Activated CD4-positive, alpha-beta T cell treated with anti-CD3 and anti-CD28 coated beads, Interleukin-2, amount 10 ng/mL, durations not matched to agents 7 days and 5 days (primary cell): Measurements from ENCODE around the gene DCTPP1. TPM values are rescaled to one million over a fixed set of nuclear protein-coding genes. Genes with fewer than 3 reads are reported as not detected.

ENCODE experiments used
- CTCF ChIA-PET: fragments of 350-600 bp; sonication (Branson Sonifier 250); formaldehyde crosslinking; loops from one replicate; lab custom pipeline; 2021; ENCODE audit warnings: antibody characterized with exemption; lab: Charles Lee
- POLR2A ChIA-PET: fragments of 350-600 bp; sonication (Branson Sonifier 250); formaldehyde crosslinking; loops from one replicate; lab custom pipeline; 2021; ENCODE audit warnings: antibody characterized with exemption; lab: Charles Lee
- DNase-seq: peaks from one replicate; pipeline ENCODE4 v3.0.0-alpha.2; 2020
- H3K27ac Mint-ChIP-seq: one replicate; pipeline ENCODE4 v1.8.0; 2021; ENCODE audit warnings: mild to moderate bottlenecking, moderate library complexity, mixed read lengths
- H3K27me3 Mint-ChIP-seq: one replicate; pipeline ENCODE4 v1.8.0; 2021; ENCODE audit warnings: mixed read lengths
- H3K36me3 Mint-ChIP-seq: one replicate; pipeline ENCODE4 v1.8.0; 2021; ENCODE audit warnings: low read depth, mixed read lengths
- H3K4me1 Mint-ChIP-seq: one replicate; pipeline ENCODE4 v1.8.0; 2021; ENCODE audit warnings: mixed read lengths
- H3K4me3 Mint-ChIP-seq: one replicate; pipeline ENCODE4 v1.8.0; 2021; ENCODE audit warnings: mild to moderate bottlenecking, moderate library complexity, mixed read lengths
- H3K9me3 Mint-ChIP-seq: one replicate; pipeline ENCODE4 v1.8.0; 2021; ENCODE audit warnings: mixed read lengths
- total RNA-seq, 2 experiments: library from RNA; stranded (reverse); gene quantifications; one replicate each; pipeline ENCODE4 v1.2.3, GENCODE V29; 2021

The DCTPP1 gene
- total RNA-seq, 2 experiments from 2014 or later: 48.4 to 51.4 TPM

- POLR2A ChIA-PET: no interaction called here
- DNase-seq: peak; percentile 90
- CTCF ChIA-PET: interaction anchor here (1.2 to 1.5 kb wide), 2 partner anchors 9 to 32 kb away, joined by 4 to 5 read pairs; no protein-coding TSS in a partner anchor
Observed at GRCh38 chr16:30377812-30378235, 52.0 kb downstream of the DCTPP1 start.

GRCh38 chr16:30377050-30377811, 52.6 kb downstream of the DCTPP1 start:
- Mint-ChIP-seq H3K4me3 (peak overlapping the region; percentile 90), H3K27ac (peak overlapping the region; percentile 100), H3K9me3 (no peaks in the 10 kb centered on the region), H3K27me3 (no peaks in the 10 kb centered on the region), H3K4me1 (peaks cover 51% of the 10 kb centered on the region), H3K36me3 (peaks cover 40% of the 10 kb centered on the region)
- CTCF ChIA-PET: interaction anchor here (1.2 to 1.5 kb wide), 3 partner anchors 32 to 312 kb away, joined by 3 to 5 read pairs (median 4); partner anchors contain the start of gene ALDOA
- DNase-seq: no peak
- POLR2A ChIA-PET: no interaction called here

More at GRCh38 chr16:30377812-30378235, 52.0 kb downstream of the DCTPP1 start:
- H3K27ac Mint-ChIP-seq: peak overlapping the region; percentile 100
- H3K9me3 Mint-ChIP-seq: no peaks in the 10 kb centered on the region
- H3K4me1 Mint-ChIP-seq: peaks cover 52% of the 10 kb centered on the region
- no peaks in the 10 kb centered on the region for H3K27me3 Mint-ChIP-seq
- peak overlapping the region; percentile 90 for H3K4me3 Mint-ChIP-seq
- peaks cover 40% of the 10 kb centered on the region for H3K36me3 Mint-ChIP-seq

GRCh38 chr16:30376461-30376902, 53.3 kb downstream of the DCTPP1 start:
- ChIA-PET CTCF (interaction anchor here (0.8 to 1.9 kb wide), 5 partner anchors 30 to 311 kb away, joined by 3 to 4 read pairs (median 3); partner anchors contain the start of gene ALDOA), POLR2A (no interaction called here)
- H3K27ac Mint-ChIP-seq: peak overlapping the region; percentile 100

GRCh38 chr16:30375864-30376263, 54.0 kb downstream of the DCTPP1 start:
- Mint-ChIP-seq H3K4me1 (peaks cover 56% of the 10 kb centered on the region), H3K27me3 (no peaks in the 10 kb centered on the region), H3K4me3 (no peak overlapping the region), H3K9me3 (no peaks in the 10 kb centered on the region), H3K27ac (peak overlapping the region; percentile 73), H3K36me3 (peaks cover 30% of the 10 kb centered on the region)
- ChIA-PET CTCF (interaction anchor here (0.6 to 1.9 kb wide), 6 partner anchors 30 to 310 kb away, joined by 3 to 4 read pairs (median 3); partner anchors contain the start of gene ALDOA), POLR2A (no interaction called here)
- DNase-seq: no peak

More at GRCh38 chr16:30376461-30376902, 53.3 kb downstream of the DCTPP1 start:
- peaks cover 56% of the 10 kb centered on the region for H3K4me1 Mint-ChIP-seq
- no peak for DNase-seq
- no peaks in the 10 kb centered on the region for H3K27me3 Mint-ChIP-seq
- H3K36me3 Mint-ChIP-seq: peaks cover 36% of the 10 kb centered on the region
- no peak overlapping the region for H3K4me3 Mint-ChIP-seq
- H3K9me3 Mint-ChIP-seq: no peaks in the 10 kb centered on the region

- H3K4me1 Mint-ChIP-seq: peaks cover 43% of the 10 kb centered on the region
- no peak for DNase-seq
- no peak within 1 kb of the TSS for H3K4me3 Mint-ChIP-seq
- H3K27ac Mint-ChIP-seq: peak within 1 kb of the TSS; percentile 73
- H3K36me3 Mint-ChIP-seq: peaks cover 20% of the 10 kb centered on the region
- CTCF ChIA-PET: interaction anchor here (0.6 to 1.0 kb wide), 2 partner anchors 21 to 117 kb away, joined by 3 to 4 read pairs; partner anchors contain the start of gene ZNF48
- POLR2A ChIA-PET: interaction anchor here (0.6 kb wide), 1 partner anchor 276 kb away, joined by 5 read pairs; the partner anchor contains the start of gene PRR14
- no peaks in the 10 kb centered on the region for H3K9me3 Mint-ChIP-seq
- H3K27me3 Mint-ChIP-seq: no peaks in the 10 kb centered on the region
Observed at GRCh38 chr16:30374538-30374937, 55.3 kb downstream of the DCTPP1 start, which contains the start of gene MYL11. MYL11 (plus strand) TSS chr16:30374802; CDS start chr16:30374858, 56 bp downstream.

Other genes with a start within 250 kb of the DCTPP1 start
- 1,000 to 10,000 TPM; 1,809 to 1,847 TPM for gene CORO1A, start 246.4 kb downstream of the DCTPP1 start, total RNA-seq
- 100 to 1,000 TPM; 136 to 141 TPM for gene BOLA2B, start 236.4 kb downstream of the DCTPP1 start, total RNA-seq
- gene SLX1A, start 236.2 kb downstream of the DCTPP1 start, total RNA-seq: 10 to 100 TPM; 54.1 to 95.0 TPM
- gene SULT1A3, start 230.8 kb downstream of the DCTPP1 start, total RNA-seq: 10 to 100 TPM; 37.5 to 38.1 TPM
- gene NPIPB13, start 181.6 kb downstream of the DCTPP1 start, total RNA-seq: 10 to 100 TPM in 1 of 2 experiments, 1 to 10 TPM in 1; 9.0 to 11.4 TPM
- 10 to 100 TPM; 51.8 to 65.0 TPM for gene CD2BP2, start 74.7 kb downstream of the DCTPP1 start, total RNA-seq
- gene TBC1D10B, start 59.5 kb downstream of the DCTPP1 start, total RNA-seq: 10 to 100 TPM; 63.9 to 69.9 TPM
- gene MYL11, start 55.2 kb downstream of the DCTPP1 start, total RNA-seq: not detected
- gene SEPTIN1, start 47.5 kb downstream of the DCTPP1 start, total RNA-seq: 100 to 1,000 TPM; 383 to 413 TPM
- gene ZNF48, start 34.6 kb downstream of the DCTPP1 start, total RNA-seq: 10 to 100 TPM; 13.7 to 13.9 TPM
- 1 to 10 TPM; 3.4 to 3.7 TPM for gene ZNF771, start 22.4 kb downstream of the DCTPP1 start, total RNA-seq
- 10 to 100 TPM; 52.2 to 58.9 TPM for gene SEPHS2, start 15.8 kb upstream of the DCTPP1 start, total RNA-seq
- gene ITGAL, start 42.7 kb upstream of the DCTPP1 start, total RNA-seq: 100 to 1,000 TPM; 521 to 598 TPM
- gene ZNF768, start 96.5 kb upstream of the DCTPP1 start, total RNA-seq: 1 to 10 TPM; 1.9 to 2.6 TPM
- 10 to 100 TPM; 10.4 to 11.8 TPM for gene ZNF747, start 104.8 kb upstream of the DCTPP1 start, total RNA-seq
- gene ZNF764, start 128.3 kb upstream of the DCTPP1 start, total RNA-seq: 10 to 100 TPM; 17.5 to 18.2 TPM
- gene ZNF688, start 141.7 kb upstream of the DCTPP1 start, total RNA-seq: 10 to 100 TPM; 13.3 to 13.8 TPM
- gene ZNF785, start 155.7 kb upstream of the DCTPP1 start, total RNA-seq: 10 to 100 TPM; 17.0 to 18.3 TPM
- 10 to 100 TPM; 12.8 to 13.8 TPM for gene ZNF689, start 180.4 kb upstream of the DCTPP1 start, total RNA-seq
- gene PRR14, start 220.9 kb upstream of the DCTPP1 start, total RNA-seq: 10 to 100 TPM; 78.6 to 80.1 TPM
- gene FBRS, start 228.4 kb upstream of the DCTPP1 start, total RNA-seq: 100 to 1,000 TPM in 1 of 2 experiments, 10 to 100 TPM in 1; 88.9 to 109 TPM